ENCODE data around the gene PKD1L1.
A peak's percentile ranks its signal among the peaks of the same experiment; 100 is the strongest.

The PKD1L1 gene

DNA sequence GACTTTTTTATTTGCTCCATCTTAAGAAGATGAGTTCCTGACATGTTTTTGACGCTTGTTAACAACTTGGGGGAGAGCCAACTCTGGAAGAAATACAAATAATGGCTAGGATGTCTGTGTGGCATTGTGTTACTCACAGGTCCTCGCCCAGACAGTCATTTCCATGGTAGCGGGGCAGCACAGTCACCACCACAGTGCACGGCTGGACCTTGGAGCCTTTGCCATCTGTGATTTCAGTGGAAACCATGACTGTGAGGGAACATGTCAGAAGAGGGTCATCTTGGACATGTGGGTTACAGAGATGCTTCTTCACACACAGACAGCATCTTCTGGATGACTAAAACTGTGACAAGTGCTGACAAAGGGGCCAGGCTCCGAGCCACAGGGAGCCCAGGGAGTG is 74.5 kb downstream of the PKD1L1 start:
- no peak for DNase-seq (ENCODE audit: low spot score)

DNA sequence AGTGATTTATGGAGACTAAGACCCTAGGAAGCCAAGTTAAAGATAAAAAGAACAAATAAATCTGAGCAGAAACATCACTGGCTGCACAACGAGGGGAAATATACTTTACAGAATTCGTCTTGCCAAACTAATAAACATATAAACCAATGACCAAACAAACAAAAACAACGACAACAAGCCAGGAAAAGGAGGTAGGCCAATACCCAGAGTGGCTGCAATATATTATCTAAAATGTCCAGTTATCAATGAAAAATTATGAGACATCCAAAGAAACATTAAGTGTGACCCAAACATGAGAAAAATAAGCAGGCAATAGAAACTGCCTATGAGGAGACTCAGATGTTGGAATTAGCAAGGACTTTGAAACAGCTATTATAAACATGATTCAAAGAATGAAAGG is 81.0 kb downstream of the PKD1L1 start:
- no peak for DNase-seq (ENCODE audit: low spot score)

DNA sequence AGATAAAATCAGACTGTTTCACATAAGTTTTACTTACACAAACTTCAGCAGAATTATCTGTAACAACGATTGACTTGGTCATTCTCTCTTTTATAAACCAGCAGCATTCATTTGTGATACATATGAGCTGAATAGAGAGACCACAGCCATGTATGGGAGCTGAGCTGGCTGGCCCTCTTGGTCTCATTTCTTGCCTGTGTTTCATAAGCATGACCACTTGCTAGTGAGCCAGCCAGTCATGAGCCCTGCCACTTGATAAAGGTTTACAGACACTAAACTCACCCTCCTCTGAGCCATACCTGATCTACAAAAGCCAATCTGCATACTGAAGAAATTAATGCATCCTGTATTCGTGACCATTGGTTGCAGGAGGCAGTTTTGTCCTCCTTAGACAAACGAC is 82.1 kb downstream of the PKD1L1 start:
- no peak for DNase-seq (ENCODE audit: low spot score)

GRCh38 chr7:47852330-47853245 is 95.7 kb downstream of the PKD1L1 start:
- no peak for DNase-seq (ENCODE audit: low spot score)

- DNase-seq (ENCODE audit: low spot score) = no peak
These were observed 101.1 kb downstream of the PKD1L1 start for GRCh38 chr7:47847207-47847606.

GRCh38 chr7:47846138-47846836 is 102.0 kb downstream of the PKD1L1 start:
- DNase-seq (ENCODE audit: low spot score) = no peak

- no peak for DNase-seq (ENCODE audit: low spot score)
These were observed 104.0 kb downstream of the PKD1L1 start for GRCh38 chr7:47844311-47844710.

GRCh38 chr7:47843291-47843690 is 105.0 kb downstream of the PKD1L1 start:
- no peak for DNase-seq (ENCODE audit: low spot score)

DNA sequence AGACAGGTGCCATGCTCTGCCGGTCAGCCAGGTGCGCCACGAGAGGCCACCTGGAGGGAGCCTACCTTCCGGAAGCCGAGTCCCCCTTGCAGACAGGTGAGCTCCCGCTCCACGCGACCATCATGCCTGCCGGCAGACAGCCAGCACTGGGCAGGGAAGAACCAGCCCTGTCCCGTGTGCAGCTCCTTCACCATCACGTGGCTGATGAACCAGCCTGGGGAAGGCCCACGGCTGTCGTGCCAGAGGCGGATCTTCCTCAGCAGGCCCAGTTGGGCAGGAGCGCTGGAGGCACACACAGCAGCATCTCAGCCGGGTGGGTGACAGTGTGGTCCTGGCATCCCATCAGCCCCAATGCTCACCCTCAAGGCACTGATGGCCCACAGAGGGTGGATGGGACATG is 108.9 kb downstream of the PKD1L1 start:
- no peak for DNase-seq (ENCODE audit: low spot score)

- DNase-seq (ENCODE audit: low spot score) = no peak
These were observed 110.4 kb downstream of the PKD1L1 start for GRCh38 chr7:47837826-47838225.

GRCh38 chr7:47836503-47837202 is 111.6 kb downstream of the PKD1L1 start:
- no peak for DNase-seq (ENCODE audit: low spot score)

DNA sequence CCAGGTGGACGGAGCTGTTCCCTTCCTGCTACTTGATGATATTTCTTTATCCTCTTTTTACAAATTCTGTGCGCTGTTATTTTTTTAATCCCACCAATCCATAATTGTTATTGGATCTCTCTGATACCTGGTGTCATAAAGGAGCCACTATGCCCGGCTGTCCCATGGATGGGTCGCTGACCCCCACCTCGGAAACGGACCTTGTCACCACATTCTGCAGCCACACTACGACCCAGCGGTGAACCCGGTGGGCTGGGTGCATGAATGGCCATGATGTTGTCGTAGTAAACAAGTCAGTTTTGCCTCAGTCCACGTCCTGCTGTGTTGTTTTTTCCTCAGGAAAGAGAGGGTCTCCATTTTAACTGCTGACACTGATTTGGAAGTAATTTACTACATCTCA is 112.2 kb downstream of the PKD1L1 start:
- DNase-seq (ENCODE audit: low spot score) = no peak

- peak; percentile 62 for DNase-seq (ENCODE audit: low spot score)
These were observed 115.1 kb downstream of the PKD1L1 start for GRCh38 chr7:47833211-47833610.

DNA sequence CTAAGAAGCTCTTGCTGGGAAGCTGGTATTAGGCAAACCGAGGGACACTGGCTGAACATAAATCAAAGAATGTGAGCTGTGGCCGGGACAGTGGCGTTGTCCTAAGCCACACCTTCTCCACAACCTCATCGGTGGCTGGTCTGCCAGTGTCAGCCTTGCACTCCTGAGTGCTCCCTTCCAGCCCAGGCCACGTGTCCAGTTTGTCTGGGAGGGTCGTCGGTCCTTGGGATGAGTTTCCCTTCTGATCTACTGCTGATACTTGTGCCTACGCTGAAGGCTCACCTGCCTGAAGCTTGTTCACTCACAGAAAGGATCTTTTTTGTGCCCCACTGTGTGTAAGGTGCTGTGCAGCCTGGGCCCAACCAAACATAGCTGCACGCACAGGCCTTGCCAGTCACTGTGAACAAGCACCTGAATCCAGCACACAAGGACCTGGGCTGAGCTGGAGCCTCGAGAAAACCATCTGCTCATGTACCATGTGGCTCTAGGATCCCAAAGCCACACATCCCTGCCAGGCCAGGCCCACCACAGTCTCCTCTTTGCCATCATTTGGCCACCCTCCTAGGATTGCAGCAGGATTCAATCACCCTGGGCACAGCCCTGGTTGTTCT is 116.1 kb downstream of the PKD1L1 start:
- no peak for DNase-seq (ENCODE audit: low spot score)

DNA sequence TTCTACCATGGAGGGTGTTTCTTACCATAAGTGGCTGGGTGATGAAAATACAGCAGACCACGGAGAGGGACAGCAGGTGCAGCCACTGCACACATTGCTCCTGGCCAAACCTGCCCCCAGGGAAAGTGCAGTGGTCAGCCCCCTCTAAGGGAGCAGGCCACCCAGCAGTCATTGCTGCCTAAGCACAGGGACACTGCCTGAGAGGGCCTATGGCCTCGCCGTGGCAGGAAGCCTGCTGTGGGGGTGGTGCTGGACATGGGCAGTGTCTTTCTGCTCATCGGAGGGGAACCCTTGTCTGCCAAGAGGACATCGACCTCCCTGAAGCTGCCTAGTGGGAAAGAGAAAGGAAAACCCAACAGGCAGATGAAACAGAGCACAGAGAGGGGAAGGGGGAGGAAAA is 118.3 kb downstream of the PKD1L1 start:
- no peak for DNase-seq (ENCODE audit: low spot score)

DNA sequence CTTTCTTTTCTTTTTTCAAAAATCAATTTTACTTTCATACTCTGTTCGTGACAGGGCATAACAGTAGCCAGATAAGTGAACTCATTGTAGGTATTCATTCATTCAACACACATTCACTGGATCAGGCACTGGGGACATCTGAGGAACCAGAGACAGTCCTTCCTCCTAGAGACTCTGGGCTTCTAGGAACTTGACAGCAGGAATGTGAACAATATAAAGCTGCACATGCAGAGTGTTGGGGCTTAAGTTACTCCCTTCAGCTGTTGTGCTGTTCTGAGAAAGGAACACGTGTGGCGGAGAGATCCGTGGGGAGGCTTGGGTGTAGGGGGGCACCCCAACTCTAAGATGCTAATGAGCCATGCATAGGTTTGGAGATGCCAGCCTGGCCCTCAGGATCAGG is 120.4 kb downstream of the PKD1L1 start:
- no peak for DNase-seq (ENCODE audit: low spot score)

DNA sequence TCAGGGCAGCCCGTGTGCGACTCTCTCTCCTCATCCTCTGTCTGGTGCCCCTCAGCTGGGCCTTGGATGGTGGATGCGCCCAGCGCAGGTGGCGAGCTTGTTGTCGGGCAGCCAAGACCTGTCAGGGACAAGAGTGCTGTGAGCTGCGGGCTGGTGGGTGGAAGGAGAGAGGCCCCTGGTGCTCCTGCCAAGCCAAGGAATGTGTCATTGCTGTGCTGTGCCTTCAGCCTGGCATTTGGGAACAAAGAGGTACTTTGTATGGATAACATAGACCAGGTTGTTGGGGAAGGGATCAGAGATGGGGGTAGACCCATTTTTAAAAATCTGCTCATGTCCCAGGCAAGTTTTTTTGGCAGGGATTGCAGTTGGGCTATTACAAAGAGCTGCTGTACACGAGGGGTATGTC is 120.9 kb downstream of the PKD1L1 start:
- DNase-seq (ENCODE audit: low spot score) = no peak

DNA sequence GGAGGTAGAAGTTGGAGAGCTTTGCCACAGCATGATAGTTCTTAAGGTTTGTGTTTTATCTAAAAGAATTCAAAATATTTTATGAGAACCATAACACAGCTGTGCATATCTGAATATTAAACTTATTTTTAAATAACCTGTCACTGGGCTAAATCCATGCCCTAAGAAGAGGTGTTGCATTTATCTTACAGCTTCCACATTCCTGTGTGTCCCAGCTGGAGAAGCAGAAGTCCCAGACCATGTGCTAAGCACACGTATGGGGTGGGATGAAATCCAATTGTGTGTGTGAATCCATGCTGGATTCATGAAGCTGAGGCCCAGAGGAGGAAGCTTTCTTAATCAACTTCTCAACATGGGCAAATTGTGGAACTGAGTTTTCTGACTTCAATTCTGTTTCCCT is 121.5 kb downstream of the PKD1L1 start:
- no peak for DNase-seq (ENCODE audit: low spot score)

DNA sequence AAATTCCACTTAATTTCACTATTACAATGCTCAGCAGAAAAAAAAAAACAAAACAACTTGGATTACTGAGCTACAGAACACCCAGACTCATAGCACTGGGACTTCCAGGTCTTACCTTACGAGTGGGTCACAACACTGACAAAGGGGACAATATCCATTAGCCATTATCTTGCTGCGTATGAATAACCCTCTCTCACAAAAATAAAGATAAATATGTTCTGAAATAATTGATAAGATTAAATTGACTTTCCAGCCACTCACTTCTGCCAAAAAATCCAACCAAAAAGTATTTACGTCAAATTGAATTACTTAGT is 128.7 kb downstream of the PKD1L1 start:
- no peak for DNase-seq (ENCODE audit: low spot score)

DNA sequence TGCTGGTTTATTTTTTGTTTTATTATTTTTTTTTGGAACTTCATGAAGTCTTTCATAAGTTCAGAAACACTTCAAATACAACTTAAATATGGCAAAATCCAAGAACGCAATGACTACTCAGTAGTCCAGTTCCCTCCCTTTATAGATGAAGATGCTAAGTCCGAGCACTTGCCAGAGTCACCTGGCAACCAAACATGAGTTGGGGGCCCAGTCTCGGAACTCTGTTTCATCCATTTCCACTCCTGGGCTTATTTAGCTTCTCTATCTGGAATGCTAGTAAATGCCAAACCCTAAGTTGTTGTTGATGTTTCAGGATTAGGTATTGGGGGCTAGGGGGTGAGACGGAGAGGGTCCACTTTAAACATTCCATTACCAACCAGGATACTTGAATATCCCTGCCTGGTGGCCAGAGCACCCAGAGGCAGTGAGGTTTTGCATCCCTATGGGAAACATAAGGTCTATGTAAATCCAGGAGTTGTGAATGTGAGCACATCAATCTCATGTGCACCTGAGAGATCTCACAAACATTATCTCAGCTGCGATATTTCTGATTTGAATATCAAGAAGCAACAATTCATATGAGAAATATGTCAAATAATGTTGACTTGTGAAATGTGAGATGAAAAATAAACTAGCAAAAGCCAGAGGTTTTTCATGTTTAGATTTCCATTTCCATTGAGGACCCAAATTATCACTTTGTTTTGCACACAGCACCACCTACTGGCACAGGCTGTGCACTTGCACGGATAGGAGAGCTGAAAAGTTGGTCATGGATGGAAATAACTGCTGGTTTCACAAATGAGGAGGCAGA is 129.3 kb downstream of the PKD1L1 start:
- DNase-seq (ENCODE audit: low spot score) = peak; percentile 64

GRCh38 chr7:47817917-47818316 is 130.3 kb downstream of the PKD1L1 start:
- no peak for DNase-seq (ENCODE audit: low spot score)

DNA sequence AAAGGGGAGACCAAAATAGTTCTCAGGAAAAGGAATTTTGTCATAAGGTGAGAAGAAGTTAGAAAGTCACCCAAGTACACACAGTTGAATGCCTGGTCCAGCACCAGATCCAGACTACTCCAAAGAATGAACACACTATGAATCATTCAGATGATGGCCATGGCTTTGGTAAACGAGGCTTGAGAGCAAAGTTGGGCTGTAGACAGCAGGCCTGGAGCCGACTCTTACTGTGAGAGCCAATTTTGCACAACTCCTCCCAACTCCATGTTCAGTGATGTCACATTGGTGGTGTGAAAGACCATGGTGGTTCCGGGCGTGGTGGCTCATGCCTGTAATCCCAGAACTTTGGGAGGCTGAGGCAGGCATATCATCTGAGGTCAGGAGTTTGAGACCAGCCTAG is 131.6 kb downstream of the PKD1L1 start:
- no peak for DNase-seq (ENCODE audit: low spot score)

Data from SW480 (cell line).